ENCODE measurements around the gene CUBN. TPM values are rescaled to one million over a fixed set of nuclear protein-coding genes. Genes with fewer than 3 reads are reported as not detected.

The CUBN gene
- total RNA-seq, 2 experiments from 2014 or later: 0.30 to 0.76 TPM

- H3K9me3 Mint-ChIP-seq: peaks cover 2% of the 10 kb centered on the region
Observed at GRCh38 chr10:16865766-16866165, 263.8 kb downstream of the CUBN start.

GRCh38 chr10:16863766-16864165 is 265.8 kb downstream of the CUBN start:
- H3K9me3 Mint-ChIP-seq: peaks cover 5% of the 10 kb centered on the region
- H3K36me3 Mint-ChIP-seq: peaks cover 6% of the 10 kb centered on the region
- no peaks in the 10 kb centered on the region for H3K4me1 Mint-ChIP-seq
- H3K27ac Mint-ChIP-seq: no peak overlapping the region
- DNase-seq: no peak
- H3K4me3 Mint-ChIP-seq: no peak overlapping the region
- no peaks in the 10 kb centered on the region for H3K27me3 Mint-ChIP-seq

More at GRCh38 chr10:16865766-16866165, 263.8 kb downstream of the CUBN start:
- Mint-ChIP-seq H3K4me1 (no peaks in the 10 kb centered on the region), H3K27ac (no peak overlapping the region), H3K36me3 (peaks cover 4% of the 10 kb centered on the region), H3K4me3 (no peak overlapping the region), H3K27me3 (no peaks in the 10 kb centered on the region)
- no peak for DNase-seq

- no peak for DNase-seq
- H3K9me3 Mint-ChIP-seq: peaks cover 5% of the 10 kb centered on the region
- H3K36me3 Mint-ChIP-seq: peaks cover 6% of the 10 kb centered on the region
- H3K27me3 Mint-ChIP-seq: no peaks in the 10 kb centered on the region
- no peaks in the 10 kb centered on the region for H3K4me1 Mint-ChIP-seq
- H3K27ac Mint-ChIP-seq: no peak overlapping the region
- no peak overlapping the region for H3K4me3 Mint-ChIP-seq
Observed at GRCh38 chr10:16857419-16857818, 272.2 kb downstream of the CUBN start.

- H3K4me1 Mint-ChIP-seq: no peaks in the 10 kb centered on the region
- H3K9me3 Mint-ChIP-seq: peaks cover 4% of the 10 kb centered on the region
- no peak for DNase-seq
- no peak overlapping the region for H3K4me3 Mint-ChIP-seq
- no peaks in the 10 kb centered on the region for H3K27me3 Mint-ChIP-seq
- no peak overlapping the region for H3K27ac Mint-ChIP-seq
- H3K36me3 Mint-ChIP-seq: peaks cover 2% of the 10 kb centered on the region
Observed at GRCh38 chr10:16856567-16856966, 273.0 kb downstream of the CUBN start.

GRCh38 chr10:16856092-16856491 is 273.5 kb downstream of the CUBN start:
- no peak overlapping the region for H3K4me3 Mint-ChIP-seq
- H3K36me3 Mint-ChIP-seq: peaks cover 2% of the 10 kb centered on the region
- H3K4me1 Mint-ChIP-seq: no peaks in the 10 kb centered on the region
- H3K9me3 Mint-ChIP-seq: peaks cover 3% of the 10 kb centered on the region
- H3K27me3 Mint-ChIP-seq: no peaks in the 10 kb centered on the region
- DNase-seq: no peak
- H3K27ac Mint-ChIP-seq: no peak overlapping the region

- no peak overlapping the region for H3K27ac Mint-ChIP-seq
- no peaks in the 10 kb centered on the region for H3K4me1 Mint-ChIP-seq
- H3K27me3 Mint-ChIP-seq: no peaks in the 10 kb centered on the region
- no peak overlapping the region for H3K4me3 Mint-ChIP-seq
- peaks cover 2% of the 10 kb centered on the region for H3K36me3 Mint-ChIP-seq
- no peak for DNase-seq
- peaks cover 1% of the 10 kb centered on the region for H3K9me3 Mint-ChIP-seq
Observed at GRCh38 chr10:16854623-16855022, 275.0 kb downstream of the CUBN start.

- Mint-ChIP-seq H3K36me3 (no peaks in the 10 kb centered on the region), H3K4me3 (no peak overlapping the region), H3K9me3 (no peaks in the 10 kb centered on the region), H3K4me1 (no peaks in the 10 kb centered on the region), H3K27me3 (no peaks in the 10 kb centered on the region), H3K27ac (no peak overlapping the region)
- no peak for DNase-seq
Observed at GRCh38 chr10:16853809-16854208, 275.8 kb downstream of the CUBN start.

- Mint-ChIP-seq H3K4me3 (no peak overlapping the region), H3K36me3 (no peaks in the 10 kb centered on the region), H3K27me3 (no peaks in the 10 kb centered on the region), H3K27ac (no peak overlapping the region), H3K9me3 (no peaks in the 10 kb centered on the region), H3K4me1 (no peaks in the 10 kb centered on the region)
- DNase-seq: no peak
Observed at GRCh38 chr10:16853201-16853600, 276.4 kb downstream of the CUBN start.

- no peaks in the 10 kb centered on the region for H3K36me3 Mint-ChIP-seq
- no peaks in the 10 kb centered on the region for H3K27me3 Mint-ChIP-seq
- no peak for DNase-seq
- H3K4me1 Mint-ChIP-seq: no peaks in the 10 kb centered on the region
- H3K9me3 Mint-ChIP-seq: no peaks in the 10 kb centered on the region
- no peak overlapping the region for H3K27ac Mint-ChIP-seq
- no peak overlapping the region for H3K4me3 Mint-ChIP-seq
Observed at GRCh38 chr10:16852624-16853023, 277.0 kb downstream of the CUBN start.

- Mint-ChIP-seq H3K9me3 (no peaks in the 10 kb centered on the region), H3K27ac (no peak overlapping the region), H3K27me3 (no peaks in the 10 kb centered on the region), H3K4me1 (no peaks in the 10 kb centered on the region), H3K4me3 (no peak overlapping the region), H3K36me3 (no peaks in the 10 kb centered on the region)
- no peak for DNase-seq
Observed at GRCh38 chr10:16848562-16849154, 281.0 kb downstream of the CUBN start.

- DNase-seq: no peak
- Mint-ChIP-seq H3K36me3 (no peaks in the 10 kb centered on the region), H3K27ac (no peak overlapping the region), H3K27me3 (no peaks in the 10 kb centered on the region), H3K4me3 (no peak overlapping the region), H3K9me3 (no peaks in the 10 kb centered on the region), H3K4me1 (peaks cover 4% of the 10 kb centered on the region)
Observed at GRCh38 chr10:16847644-16848043, 282.0 kb downstream of the CUBN start.

- Mint-ChIP-seq H3K9me3 (no peaks in the 10 kb centered on the region), H3K4me3 (no peak overlapping the region), H3K27me3 (no peaks in the 10 kb centered on the region), H3K4me1 (peaks cover 4% of the 10 kb centered on the region), H3K36me3 (no peaks in the 10 kb centered on the region), H3K27ac (no peak overlapping the region)
- DNase-seq: no peak
Observed at GRCh38 chr10:16845248-16845647, 284.4 kb downstream of the CUBN start.

- H3K27me3 Mint-ChIP-seq: no peaks in the 10 kb centered on the region
- H3K4me1 Mint-ChIP-seq: peaks cover 4% of the 10 kb centered on the region
- no peak overlapping the region for H3K4me3 Mint-ChIP-seq
- no peak overlapping the region for H3K27ac Mint-ChIP-seq
- peaks cover 6% of the 10 kb centered on the region for H3K36me3 Mint-ChIP-seq
- H3K9me3 Mint-ChIP-seq: no peaks in the 10 kb centered on the region
- DNase-seq: no peak
Observed at GRCh38 chr10:16843252-16843870, 286.2 kb downstream of the CUBN start.

- H3K36me3 Mint-ChIP-seq: peaks cover 6% of the 10 kb centered on the region
- no peaks in the 10 kb centered on the region for H3K9me3 Mint-ChIP-seq
- peak overlapping the region; percentile 9 for H3K4me3 Mint-ChIP-seq
- peak overlapping the region; percentile 23 for H3K27ac Mint-ChIP-seq
- H3K4me1 Mint-ChIP-seq: peaks cover 7% of the 10 kb centered on the region
- H3K27me3 Mint-ChIP-seq: no peaks in the 10 kb centered on the region
- no peak for DNase-seq
Observed at GRCh38 chr10:16835228-16835627, 294.4 kb downstream of the CUBN start.

GRCh38 chr10:16832351-16833080 is 297.1 kb downstream of the CUBN start:
- no peaks in the 10 kb centered on the region for H3K9me3 Mint-ChIP-seq
- H3K27me3 Mint-ChIP-seq: no peaks in the 10 kb centered on the region
- no peaks in the 10 kb centered on the region for H3K36me3 Mint-ChIP-seq
- peaks cover 13% of the 10 kb centered on the region for H3K4me1 Mint-ChIP-seq
- no peak for DNase-seq
- no peak overlapping the region for H3K4me3 Mint-ChIP-seq
- no peak overlapping the region for H3K27ac Mint-ChIP-seq

Data from activated naive CD8-positive, alpha-beta T cell treated with anti-CD3 and anti-CD28 coated beads for 36 hours (primary cell).